Common myeloid progenitor, CD34-positive (primary cell): ENCODE data around the gene NCAN.

Source experiments
- CTCF ChIA-PET: fragments of 350-600 bp; sonication (Branson Sonifier 250); formaldehyde crosslinking; loops from one replicate; lab custom pipeline; 2021; ENCODE audit warnings: antibody characterized with exemption; lab: Charles Lee
- POLR2A ChIA-PET: fragments of 350-600 bp; sonication (Branson Sonifier 250); formaldehyde crosslinking; loops from one replicate; lab custom pipeline; 2021; ENCODE audit warnings: antibody characterized with exemption; lab: Charles Lee
- DNase-seq, 3 donors: peaks; one replicate each; pipeline versions ENCODE4 v3.0.0 to v3.0.0-alpha.2; 2013
- H3K27ac ChIP-seq, 2 experiments: 1 replicate in 1 of 2; 2 replicates in 1 of 2; pipeline ENCODE4 v1.7.0; 2013; ENCODE audit warnings: inconsistent platforms in 2 of 2, low read length in 2 of 2, mild to moderate bottlenecking in 2 of 2, low read depth in 1 of 2, moderate library complexity in 1 of 2; ENCODE audit not compliant: severe bottlenecking in 2 of 2, insufficient read depth in 1 of 2, poor library complexity in 1 of 2
- H3K27me3 ChIP-seq, 5 experiments: replicated peaks in 2 of 5; 1 replicate in 3 of 5; 2 replicates in 2 of 5; pipeline versions ENCODE4 v1.6.1 to v1.7.0; 2013; ENCODE audit warnings: low read length in 4 of 5, mild to moderate bottlenecking in 2 of 5, moderate library complexity in 2 of 5, inconsistent platforms in 1 of 5; ENCODE audit not compliant: insufficient read depth in 5 of 5, control insufficient read depth in 4 of 5
- H3K36me3 ChIP-seq, 4 experiments: 1 replicate in 2 of 4; 2 replicates in 2 of 4; pipeline versions ENCODE4 v1.6.1 to v1.7.0; 2013; ENCODE audit warnings: low read length in 3 of 4, control low read depth in 1 of 4, mild to moderate bottlenecking in 1 of 4; ENCODE audit not compliant: control insufficient read depth in 4 of 4, insufficient read depth in 4 of 4
- H3K4me1 ChIP-seq, 4 experiments: 1 replicate in 3 of 4; 2 replicates in 1 of 4; pipeline versions ENCODE4 v1.6.1 to v1.7.1; 2013; ENCODE audit warnings: low read length in 3 of 4, mild to moderate bottlenecking in 3 of 4, control low read depth in 1 of 4, inconsistent platforms in 1 of 4, moderate library complexity in 1 of 4; ENCODE audit not compliant: control insufficient read depth in 4 of 4, insufficient read depth in 4 of 4; ENCODE audit errors: control extremely low read depth in 1 of 4
- H3K4me3 ChIP-seq, 7 experiments: 1 replicate in 4 of 7; 2 replicates in 3 of 7; pipeline versions ENCODE4 v1.5.1 to v1.7.0; 2013; ENCODE audit warnings: mild to moderate bottlenecking in 7 of 7, low read length in 6 of 7, moderate library complexity in 6 of 7, inconsistent platforms in 2 of 7, low read depth in 2 of 7, control low read depth in 1 of 7; ENCODE audit not compliant: insufficient read depth in 4 of 7, control insufficient read depth in 1 of 7; ENCODE audit errors: extremely low read depth in 1 of 7
- H3K9me3 ChIP-seq, 5 experiments: 1 replicate in 4 of 5; 2 replicates in 1 of 5; pipeline versions ENCODE4 v1.6.1 to v1.7.1; 2013; ENCODE audit warnings: low read length in 4 of 5, mild to moderate bottlenecking in 2 of 5, inconsistent platforms in 1 of 5, low read depth in 1 of 5, moderate library complexity in 1 of 5; ENCODE audit not compliant: control insufficient read depth in 4 of 5, insufficient read depth in 2 of 5; ENCODE audit errors: control extremely low read depth in 1 of 5
- WGBS: methylation state at CpG from one replicate; pipeline ENCODE4 v1.1.5; 2013; ENCODE audit not compliant: insufficient coverage; 5-methylcytosine and 5-hydroxymethylcytosine counted together

Gene NCAN

DNA sequence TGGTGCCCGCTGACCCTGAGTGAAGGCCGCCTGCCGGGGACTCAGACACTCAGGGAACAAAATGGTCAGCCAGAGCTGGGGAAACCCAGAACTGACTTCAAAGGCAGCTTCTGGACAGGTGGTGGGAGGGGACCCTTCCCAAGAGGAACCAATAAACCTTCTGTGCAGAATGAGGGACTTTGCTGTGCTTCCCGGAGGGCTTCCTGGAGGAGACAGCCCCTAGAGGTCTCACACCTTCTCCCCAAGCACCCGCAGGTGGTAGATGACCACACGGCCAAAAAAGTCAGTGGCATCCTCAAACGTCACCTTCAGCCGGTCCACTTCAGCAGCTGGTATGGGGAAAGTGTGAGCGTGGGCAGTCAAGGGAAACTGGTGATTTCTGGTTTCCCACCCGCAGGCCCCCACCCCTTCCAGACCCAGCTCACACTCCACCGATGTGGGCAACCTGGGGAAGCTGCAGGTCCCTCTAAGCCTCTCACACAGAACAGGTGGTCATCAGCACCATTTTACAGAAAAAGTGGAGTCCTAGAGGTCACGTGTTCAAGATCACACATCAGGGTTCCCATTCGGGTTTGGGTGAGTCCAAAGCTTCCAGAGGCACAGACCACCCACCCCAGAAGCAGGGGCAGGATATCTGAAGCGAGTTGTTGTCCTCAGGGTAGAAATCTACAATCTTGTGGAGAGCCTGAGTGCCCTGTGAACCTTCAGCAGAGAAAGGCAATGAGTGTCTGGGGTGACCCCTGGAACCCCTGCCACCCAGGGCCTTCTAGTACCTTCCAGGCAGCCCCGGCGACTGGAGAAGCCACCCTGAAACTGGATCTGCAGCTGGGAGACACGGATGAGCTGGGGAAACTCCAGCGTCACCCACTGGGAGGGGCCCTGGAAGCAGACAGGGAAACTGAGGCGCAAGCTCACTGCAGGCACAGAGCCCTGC lies 9.8 kb upstream of the NCAN start:
- Histone ChIP-seq H3K27ac (peak overlapping the region; percentile 12 to 78), H3K27me3 (peaks cover 0 to 2% (median 0%) of the 10 kb centered on the region in 5 experiments), H3K9me3 (no peaks in the 10 kb centered on the region), H3K36me3 (peaks cover 15 to 41% (median 24%) of the 10 kb centered on the region in 4 experiments), H3K4me3 (peak overlapping the region in 6 of 7 experiments; percentile 62 to 90 (median 81)), H3K4me1 (peaks cover 4 to 20% (median 15%) of the 10 kb centered on the region in 4 experiments)
- DNase-seq, result no peak
- CTCF ChIA-PET, result interaction anchor here (1.5 to 2.9 kb wide), 3 partner anchors 9 to 27 kb away, joined by 4 to 19 read pairs (median 4); partner anchors contain the start of genes BORCS8 and RFXANK
- WGBS, result 90% methylated on average over 17 of the region's 19 CpGs
- POLR2A ChIA-PET, result no interaction called here

DNA sequence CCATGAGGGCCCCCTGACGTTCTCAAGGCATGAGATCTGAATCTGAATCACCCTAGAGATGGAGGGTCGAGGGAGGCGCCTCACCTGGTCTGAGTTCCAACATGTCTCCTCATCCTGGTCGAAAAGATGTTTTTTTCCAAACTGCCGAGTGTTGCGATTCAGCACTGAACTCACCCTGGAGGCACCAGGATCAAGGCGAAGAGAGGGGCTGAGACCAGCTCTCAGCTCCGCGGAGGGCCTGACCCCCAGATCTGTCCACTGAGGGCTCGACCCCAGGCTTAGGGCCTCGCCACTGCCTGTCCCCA lies 9.1 kb upstream of the NCAN start:
- Histone ChIP-seq H3K27me3 (peaks cover 0 to 5% (median 0%) of the 10 kb centered on the region in 5 experiments), H3K27ac (peak overlapping the region in 1 of 2 experiments; percentile 78), H3K36me3 (peaks cover 13 to 35% (median 19%) of the 10 kb centered on the region in 4 experiments), H3K4me3 (peak overlapping the region; percentile 40 to 90 (median 74)), H3K4me1 (peaks cover 4 to 20% (median 15%) of the 10 kb centered on the region in 4 experiments), H3K9me3 (no peaks in the 10 kb centered on the region)
- no peak for DNase-seq
- ChIA-PET POLR2A (interaction anchor here (1.2 kb wide), 1 partner anchor 10 kb away, joined by 4 read pairs; the partner anchor contains the start of genes BORCS8 and RFXANK), CTCF (interaction anchor here (1.0 to 2.9 kb wide), 4 partner anchors 10 to 28 kb away, joined by 3 to 19 read pairs (median 4); partner anchors contain the start of genes BORCS8 and RFXANK)
- 28% methylated on average over 11 of the region's 11 CpGs for WGBS

DNA sequence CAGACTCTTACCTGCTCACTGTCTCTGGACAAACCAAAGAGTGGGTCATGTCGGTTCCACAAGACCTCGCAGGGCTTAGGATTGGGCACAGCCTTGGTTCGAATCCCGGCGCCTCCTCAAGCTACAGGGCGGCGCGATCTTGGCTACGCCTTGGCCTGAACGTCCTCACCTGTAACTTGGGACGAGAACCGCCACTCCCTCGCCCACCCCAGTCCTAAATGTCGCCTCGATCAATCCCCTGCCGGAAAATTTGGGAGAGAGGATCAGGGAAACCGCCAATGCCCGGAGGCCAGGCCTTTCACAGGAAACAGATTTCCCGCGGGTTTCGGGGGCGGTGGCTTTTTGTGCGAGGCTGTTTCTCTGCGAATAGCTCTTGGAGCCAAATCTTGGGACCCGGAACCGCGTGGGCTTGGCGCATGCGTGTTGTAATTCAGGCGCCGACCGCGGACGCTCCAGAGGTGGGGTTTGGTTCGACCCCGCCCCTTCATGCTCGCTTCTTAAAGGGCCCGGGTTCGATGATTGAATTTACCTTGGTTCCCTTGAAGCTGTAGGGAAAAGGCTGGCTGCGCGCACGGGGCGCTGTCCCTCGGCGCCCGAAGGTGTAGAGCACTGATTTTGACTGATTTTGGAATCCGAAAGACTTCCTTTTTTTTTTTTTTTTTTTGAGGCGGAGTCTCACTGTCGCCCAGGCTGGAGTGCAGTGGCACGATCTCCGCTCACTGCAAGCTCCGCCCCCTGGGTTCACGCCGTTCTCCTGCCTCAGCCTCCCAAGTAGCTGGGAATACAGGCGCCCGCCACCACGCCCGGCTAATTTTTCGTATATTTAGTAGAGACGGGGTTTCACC lies 8.5 kb upstream of the NCAN start, which contains the start of gene NR2C2AP:
TSS of gene NR2C2AP (minus strand) at position 403 of the 845 bp plus-strand sequence. CDS start at position 49, 354 bp downstream.
- peaks cover 0 to 9% (median 0%) of the 10 kb centered on the region in 5 experiments for H3K27me3 ChIP-seq
- WGBS, result under 1% methylated on average over 48 of the region's 60 CpGs
- H3K9me3 ChIP-seq, result no peaks in the 10 kb centered on the region
- H3K36me3 ChIP-seq, result peaks cover 11 to 32% (median 16%) of the 10 kb centered on the region in 4 experiments
- H3K4me3 ChIP-seq, result peak within 1 kb of the TSS; percentile 40 to 90 (median 74)
- ChIA-PET CTCF (interaction anchor here (0.6 to 2.9 kb wide), 5 partner anchors 10 to 57 kb away, joined by 3 to 19 read pairs (median 4); partner anchors contain the start of genes BORCS8 and RFXANK), POLR2A (interaction anchor here (0.6 to 1.2 kb wide), 3 partner anchors 11 to 322 kb away, joined by 3 to 4 read pairs (median 3); partner anchors contain the start of genes BORCS8 and RFXANK)
- H3K4me1 ChIP-seq, result peaks cover 4 to 20% (median 15%) of the 10 kb centered on the region in 4 experiments
- H3K27ac ChIP-seq, result peak within 1 kb of the TSS; percentile 12 to 78
- DNase-seq, result peak; percentile 88 to 95 (median 91)

DNA sequence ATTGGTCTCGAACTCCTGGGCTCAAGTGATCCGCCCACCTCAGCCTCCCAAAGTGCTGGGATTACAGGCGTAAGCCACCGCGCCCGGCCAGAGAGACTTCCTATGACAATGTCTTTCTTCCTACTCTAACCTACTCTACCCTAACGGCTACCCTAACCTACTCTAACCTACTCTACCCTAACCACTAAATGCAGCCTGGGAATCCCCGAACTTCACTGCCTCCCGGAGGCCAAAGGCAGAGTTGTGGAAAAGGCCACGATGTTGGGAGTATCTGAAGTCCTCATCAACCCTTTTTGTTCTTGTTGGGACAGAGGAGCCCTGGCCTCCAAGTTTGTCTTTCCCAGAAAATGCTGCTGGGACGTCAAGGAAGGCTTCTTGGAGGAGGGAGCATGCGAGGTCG lies 7.6 kb upstream of the NCAN start:
- no peak overlapping the region for H3K4me3 ChIP-seq
- H3K36me3 ChIP-seq, result peaks cover 4 to 23% (median 7%) of the 10 kb centered on the region in 4 experiments
- no peaks in the 10 kb centered on the region for H3K9me3 ChIP-seq
- H3K4me1 ChIP-seq, result peaks cover 4 to 20% (median 15%) of the 10 kb centered on the region in 4 experiments
- POLR2A ChIA-PET, result interaction anchor here (0.6 to 0.7 kb wide), 2 partner anchors 111 to 321 kb away, joined by 3 read pairs; no protein-coding TSS in a partner anchor
- H3K27me3 ChIP-seq, result peaks cover 0 to 11% (median 0%) of the 10 kb centered on the region in 5 experiments
- H3K27ac ChIP-seq, result no peak overlapping the region
- 76% methylated on average over 12 of the region's 13 CpGs for WGBS
- CTCF ChIA-PET, result no interaction called here
- no peak for DNase-seq

DNA sequence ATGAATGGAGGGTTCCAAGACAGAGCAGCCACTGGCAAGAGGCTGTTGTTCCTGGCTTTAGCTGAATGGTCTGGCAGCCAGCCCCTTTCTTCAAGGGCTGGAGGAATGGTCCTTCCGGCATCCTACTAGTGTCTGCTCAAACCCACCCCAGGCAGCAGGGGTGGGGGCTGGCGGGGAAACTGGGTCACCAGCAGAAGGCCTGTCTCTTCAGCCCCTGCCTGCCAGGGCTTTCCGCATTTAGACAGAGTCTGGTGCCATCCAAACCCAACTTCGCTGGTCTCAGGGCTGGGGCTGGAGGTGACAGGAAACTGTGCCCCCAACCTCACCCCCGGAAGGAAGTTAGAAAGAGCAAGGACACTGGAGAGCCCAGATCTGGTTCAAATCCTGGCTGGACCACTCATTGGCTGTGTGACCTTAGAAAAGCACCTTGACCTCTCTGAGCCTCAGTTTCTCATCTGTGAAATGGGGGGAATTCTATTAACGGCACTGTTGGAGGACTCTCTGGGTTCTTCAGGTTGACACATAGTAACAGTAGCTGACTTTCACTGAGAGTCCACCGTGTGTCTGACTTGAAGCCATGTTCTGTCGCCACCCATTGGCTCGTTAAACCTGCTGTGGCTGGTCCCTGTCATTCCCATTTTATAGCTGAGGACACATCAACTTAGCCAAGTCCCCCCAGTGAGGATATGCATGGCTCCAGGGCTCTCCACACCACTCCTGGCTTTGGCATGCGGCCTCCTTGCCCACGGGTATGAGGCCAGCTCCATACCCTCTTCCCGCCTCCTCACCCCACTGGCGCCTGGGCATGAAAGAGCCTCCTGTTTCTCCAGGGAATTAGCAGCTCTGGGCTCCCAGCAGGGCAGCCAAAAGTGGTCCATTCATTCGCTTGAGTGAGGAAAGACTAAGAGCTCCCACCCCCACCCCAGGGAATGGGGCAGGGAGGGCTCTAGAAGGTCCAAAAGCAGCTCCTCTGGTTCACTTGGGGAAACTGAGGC lies 6.0 kb upstream of the NCAN start:
- Histone ChIP-seq H3K9me3 (no peaks in the 10 kb centered on the region), H3K27me3 (peaks cover 0 to 23% (median 2%) of the 10 kb centered on the region in 5 experiments), H3K4me1 (peaks cover 4 to 20% (median 15%) of the 10 kb centered on the region in 4 experiments), H3K4me3 (no peak overlapping the region), H3K27ac (no peak overlapping the region), H3K36me3 (peaks cover 0 to 16% (median 2%) of the 10 kb centered on the region in 4 experiments)
- POLR2A ChIA-PET, result no interaction called here
- no peak for DNase-seq
- 62% methylated on average over 12 of the region's 14 CpGs for WGBS
- CTCF ChIA-PET, result interaction anchor here (1.1 kb wide), 1 partner anchor 19 kb away, joined by 3 read pairs; no protein-coding TSS in a partner anchor
